Measurements from ENCODE around the gene RARB. TPM values are rescaled to one million over a fixed set of nuclear protein-coding genes. Genes with fewer than 3 reads are reported as not detected.

The RARB gene
- total and polyA plus RNA-seq, 2 donors (not counting 3 experiments of a cell fraction or from before 2014, with no cell fraction given): 15.3 to 23.4 TPM

- BruUV-seq (replicated peaks): no TSS peak
- H3K9me1 ChIP-seq (replicated peaks; ENCODE audit: control insufficient read depth, extremely low read depth, insufficient read depth, low read length): no peaks in the 10 kb centered on the region
- FAIRE-seq (no peak), DNase-seq (ENCODE audit: low read depth, low spot score) (no peak)
- ChIA-PET CTCF (no interaction called here), POLR2A (no interaction called here)
- TF ChIP-seq POLR2AphosphoS5 (IDR thresholded peaks at IDR 0.05; ENCODE audit: insufficient read depth, low read depth, low read length) (no peak), GATA2 (IDR thresholded peaks at IDR 0.05; ENCODE audit: insufficient read depth, insufficient read length, low read depth, low read length) (no peak), EZH2 (IDR thresholded peaks at IDR 0.05; ENCODE audit: borderline replicate concordance, low read depth, low read length, severe bottlenecking) (no peak), POLR2A (IDR thresholded peaks at IDR 0.05; ENCODE audit: low read depth, low read length) (no peak), JUN (IDR thresholded peaks at IDR 0.05; ENCODE audit: borderline replicate concordance, insufficient read depth, insufficient read length, low read depth) (no peak), FOS (IDR thresholded peaks at IDR 0.05; ENCODE audit: borderline replicate concordance, insufficient read depth, low read length) (no peak), CTCF (IDR thresholded peaks at IDR 0.05; ENCODE audit: extremely low read depth in 1 of 2, insufficient read depth in 1 of 2, low read depth in 1 of 2, low read length in 2 of 2) (no peak)
- no peak overlapping the region for H3K4me2 ChIP-seq (ENCODE audit: insufficient read depth, low read length)
- H3K4me1 ChIP-seq (ENCODE audit: control insufficient read depth, extremely low read depth, insufficient read depth, low read length): peaks cover 24% of the 10 kb centered on the region
- intact Hi-C loops (cut with micrococcal nuclease): no loop called here
- no peaks in the 10 kb centered on the region for H3K27me3 ChIP-seq (ENCODE audit: control insufficient read depth in 2 of 2, insufficient read depth in 2 of 2, low read length in 2 of 2)
- peaks cover 2% of the 10 kb centered on the region for H3K79me2 ChIP-seq (ENCODE audit: control insufficient read depth, insufficient read depth, low read length)
- H3K9me3 ChIP-seq (replicated peaks; ENCODE audit: control insufficient read depth, insufficient read depth, low read length): no peaks in the 10 kb centered on the region
- no peaks in the 10 kb centered on the region for H3K36me3 ChIP-seq (ENCODE audit: control insufficient read depth in 2 of 2, extremely low read depth in 1 of 2, insufficient read depth in 2 of 2, low read length in 2 of 2)
- H4K20me1 ChIP-seq (replicated peaks; ENCODE audit: control insufficient read depth, extremely low read depth, insufficient read depth, low read length): no peaks in the 10 kb centered on the region
- H3K9ac ChIP-seq (replicated peaks; ENCODE audit: extremely low read depth, insufficient read depth, low read length): no peak overlapping the region
- H3K27ac ChIP-seq (ENCODE audit: insufficient read depth, low read depth, low read length): no peak overlapping the region
- dilution Hi-C loops (cut with MboI; ENCODE audit: extremely low pct_ligation_motif_present, low sequenced_read_pairs): no loop called here
- no peak overlapping the region for H3K4me3 ChIP-seq (replicated peaks in 1 of 3; ENCODE audit: insufficient read depth in 1 of 3, low read depth in 1 of 3, low read length in 3 of 3)
- H2AFZ ChIP-seq (ENCODE audit: low read depth, low read length): no peak overlapping the region
These were observed 67.7 kb downstream of the RARB start for GRCh38 chr3:25495726-25496253.
